Measurements from ENCODE around the gene EHBP1.

EHBP1 gene

DNA sequence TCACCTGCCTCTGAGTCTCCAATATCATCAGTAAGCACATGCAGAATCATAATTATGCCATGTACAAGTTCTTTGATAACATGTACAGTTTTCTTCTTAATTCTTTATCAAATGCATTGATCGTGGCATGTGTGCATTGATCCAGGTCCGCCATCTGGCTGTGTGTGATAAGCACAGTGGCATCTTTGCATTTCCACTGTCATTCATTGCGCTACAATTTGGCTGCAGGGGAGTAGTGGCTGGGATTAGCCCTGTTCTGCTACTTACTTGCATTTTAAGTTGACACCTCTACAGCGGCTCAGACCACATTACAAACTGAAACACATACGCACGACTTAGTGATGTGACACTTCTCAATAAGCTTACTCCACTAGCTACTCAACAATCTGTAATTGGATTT lies 261.5 kb downstream of the EHBP1 start:
- ChIA-PET CTCF (no interaction called here), POLR2A (no interaction called here)
- TF ChIP-seq, protein P1, sequence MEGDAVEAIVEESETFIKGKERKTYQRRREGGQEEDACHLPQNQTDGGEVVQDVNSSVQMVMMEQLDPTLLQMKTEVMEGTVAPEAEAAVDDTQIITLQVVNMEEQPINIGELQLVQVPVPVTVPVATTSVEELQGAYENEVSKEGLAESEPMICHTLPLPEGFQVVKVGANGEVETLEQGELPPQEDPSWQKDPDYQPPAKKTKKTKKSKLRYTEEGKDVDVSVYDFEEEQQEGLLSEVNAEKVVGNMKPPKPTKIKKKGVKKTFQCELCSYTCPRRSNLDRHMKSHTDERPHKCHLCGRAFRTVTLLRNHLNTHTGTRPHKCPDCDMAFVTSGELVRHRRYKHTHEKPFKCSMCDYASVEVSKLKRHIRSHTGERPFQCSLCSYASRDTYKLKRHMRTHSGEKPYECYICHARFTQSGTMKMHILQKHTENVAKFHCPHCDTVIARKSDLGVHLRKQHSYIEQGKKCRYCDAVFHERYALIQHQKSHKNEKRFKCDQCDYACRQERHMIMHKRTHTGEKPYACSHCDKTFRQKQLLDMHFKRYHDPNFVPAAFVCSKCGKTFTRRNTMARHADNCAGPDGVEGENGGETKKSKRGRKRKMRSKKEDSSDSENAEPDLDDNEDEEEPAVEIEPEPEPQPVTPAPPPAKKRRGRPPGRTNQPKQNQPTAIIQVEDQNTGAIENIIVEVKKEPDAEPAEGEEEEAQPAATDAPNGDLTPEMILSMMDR (IDR thresholded peaks at IDR 0.05; ENCODE audit: insufficient read depth, low read length, missing control alignments): no peak
- no peak overlapping the region for H3K4me3 ChIP-seq (ENCODE audit: low read depth, low read length)
- DNase-seq (ENCODE audit: low read depth, low spot score): no peak

DNA sequence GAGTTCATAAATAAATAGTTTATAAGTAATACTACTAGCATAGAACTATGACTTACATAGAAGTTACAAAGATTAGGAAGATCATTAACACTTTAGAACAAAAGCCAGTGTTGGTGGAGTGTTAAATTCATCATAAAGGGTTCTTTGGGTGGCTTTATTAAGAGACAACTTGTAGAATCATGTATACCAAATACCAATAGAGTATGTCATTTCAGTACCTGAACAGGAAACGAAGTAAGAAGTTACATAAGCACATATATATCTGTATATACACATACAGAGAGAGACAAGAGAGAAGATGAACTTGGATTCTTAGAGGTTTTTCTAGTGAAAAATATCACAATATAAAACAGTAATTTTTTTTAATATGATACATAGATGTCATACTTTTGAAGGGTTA lies 262.7 kb downstream of the EHBP1 start:
- H3K4me3 ChIP-seq (ENCODE audit: low read depth, low read length): no peak overlapping the region
- CTCF ChIA-PET: no interaction called here
- TF ChIP-seq, protein P1 (IDR thresholded peaks at IDR 0.05; ENCODE audit: insufficient read depth, low read length, missing control alignments): no peak
- DNase-seq (ENCODE audit: low read depth, low spot score): no peak
- POLR2A ChIA-PET: no interaction called here

DNA sequence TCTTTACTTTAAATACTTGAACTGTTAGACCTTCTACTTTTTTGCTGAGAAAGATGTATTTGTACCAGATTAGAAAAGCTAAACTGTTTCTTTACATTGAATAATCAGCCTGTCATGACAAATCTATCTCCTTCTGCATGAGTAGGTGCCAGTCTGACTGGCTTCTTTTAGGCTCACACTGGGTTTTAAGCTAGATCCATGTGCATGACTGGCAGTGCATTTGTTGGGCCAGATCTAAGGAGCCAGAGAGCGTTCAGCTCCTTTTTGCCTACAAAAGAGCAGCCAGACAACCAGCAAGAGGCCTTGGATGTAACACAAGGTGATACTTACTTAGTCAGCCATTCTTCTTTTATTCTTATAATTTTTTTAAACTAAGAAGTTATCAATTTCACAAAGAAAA lies 263.2 kb downstream of the EHBP1 start:
- no peak overlapping the region for H3K4me3 ChIP-seq (ENCODE audit: low read depth, low read length)
- ChIA-PET CTCF (no interaction called here), POLR2A (no interaction called here)
- TF ChIP-seq, protein P1 (IDR thresholded peaks at IDR 0.05; ENCODE audit: insufficient read depth, low read length, missing control alignments): no peak
- no peak for DNase-seq (ENCODE audit: low read depth, low spot score)

DNA sequence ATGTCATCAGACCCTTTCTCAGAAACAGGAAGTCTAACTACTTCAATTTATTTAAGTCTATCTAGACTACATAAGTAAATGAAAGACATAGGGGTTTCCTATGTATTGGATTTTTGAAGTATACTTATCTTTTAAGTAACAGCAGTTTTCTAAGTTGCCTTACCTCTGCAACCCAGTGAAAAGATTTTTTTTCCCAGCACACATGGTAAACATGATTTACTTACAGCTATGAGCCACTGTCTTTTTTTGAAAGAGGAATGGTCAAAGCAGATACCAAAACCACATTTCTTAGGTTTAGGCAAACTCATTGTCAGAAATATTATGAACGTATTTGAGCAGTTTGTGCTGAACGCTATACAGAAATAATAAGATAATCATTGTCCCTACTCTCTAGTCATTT lies 266.4 kb downstream of the EHBP1 start:
- ChIA-PET CTCF (interaction anchor here (1.4 kb wide), 1 partner anchor 8 kb away, joined by 3 read pairs; no protein-coding TSS in a partner anchor), POLR2A (no interaction called here)
- TF ChIP-seq, protein P1 (IDR thresholded peaks at IDR 0.05; ENCODE audit: insufficient read depth, low read length, missing control alignments): no peak
- no peak for DNase-seq (ENCODE audit: low read depth, low spot score)
- no peak overlapping the region for H3K4me3 ChIP-seq (ENCODE audit: low read depth, low read length)

DNA sequence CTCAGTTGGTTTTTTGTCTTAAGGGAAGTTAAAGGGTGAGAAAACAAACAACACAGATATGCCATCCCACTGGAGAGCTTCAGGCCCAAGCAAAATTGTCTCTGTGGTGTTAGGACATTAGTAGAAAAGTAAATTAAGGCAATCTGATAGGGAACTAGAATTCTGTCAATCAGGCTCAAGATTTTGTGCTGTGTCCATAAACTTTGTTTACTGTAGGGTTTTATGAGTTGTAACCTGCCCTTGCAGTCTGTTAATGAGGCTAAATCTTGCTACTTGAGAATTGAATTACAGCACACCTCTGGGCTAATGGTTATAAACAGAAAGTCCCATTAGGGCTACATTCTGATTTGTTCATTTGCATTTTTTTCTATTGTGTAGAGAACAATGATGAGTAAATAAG lies 267.1 kb downstream of the EHBP1 start:
- ChIA-PET CTCF (no interaction called here), POLR2A (no interaction called here)
- H3K4me3 ChIP-seq (ENCODE audit: low read depth, low read length): no peak overlapping the region
- DNase-seq (ENCODE audit: low read depth, low spot score): no peak
- TF ChIP-seq, protein P1 (IDR thresholded peaks at IDR 0.05; ENCODE audit: insufficient read depth, low read length, missing control alignments): no peak

DNA sequence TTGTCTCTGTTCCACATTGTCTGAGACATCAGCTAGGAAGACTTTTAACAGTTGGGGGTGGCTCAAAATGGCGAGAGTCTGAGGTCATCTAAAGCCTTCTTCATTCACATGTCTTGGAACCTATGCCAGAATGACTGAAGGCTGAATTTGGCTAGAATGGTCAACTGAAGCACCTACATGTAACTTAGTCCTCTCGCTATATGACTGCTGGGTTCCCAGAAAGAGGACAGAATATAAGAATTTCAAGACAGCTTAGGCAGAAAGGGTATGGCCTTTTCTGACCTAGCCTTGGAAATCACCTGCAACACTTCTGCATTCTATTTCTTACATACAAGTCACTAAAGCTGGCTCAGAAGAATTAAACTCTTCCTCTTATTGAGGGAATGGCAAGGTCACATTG lies 269.5 kb downstream of the EHBP1 start:
- CTCF ChIA-PET: no interaction called here
- DNase-seq (ENCODE audit: low read depth, low spot score): no peak
- no peak overlapping the region for H3K4me3 ChIP-seq (ENCODE audit: low read depth, low read length)
- TF ChIP-seq, protein P1 (IDR thresholded peaks at IDR 0.05; ENCODE audit: insufficient read depth, low read length, missing control alignments): no peak
- POLR2A ChIA-PET: no interaction called here

All from AG04449 (cell line).